Stimulated activated CD4-positive, alpha-beta T cell treated with anti-CD3 and anti-CD28 coated beads, Interleukin-1b, Interleukin-23, amount 100 ng/mL, for 24 hours (primary cell): ENCODE results near the gene RSRC1.

ENCODE experiments used
- DNase-seq, 4 experiments: peaks; one replicate each; pipeline ENCODE4 v3.0.0-alpha.2; 2020; ENCODE audit warnings: low read depth in 4 of 4, low spot score in 1 of 4

RSRC1 gene

GRCh38 chr3:158571969-158572765, 462.3 kb downstream of the RSRC1 start:
- no peak for DNase-seq

GRCh38 chr3:158572766-158573060, 462.8 kb downstream of the RSRC1 start:
- DNase-seq: no peak

- DNase-seq: no peak
Measured at GRCh38 chr3:158573714-158574113, 463.8 kb downstream of the RSRC1 start.

- no peak for DNase-seq
Measured at GRCh38 chr3:158574646-158575045, 464.8 kb downstream of the RSRC1 start.

GRCh38 chr3:158590223-158590622, 480.3 kb downstream of the RSRC1 start:
- DNase-seq: no peak
